HCT116 (cell line): ENCODE data around the gene ATP8A2. TPM values are rescaled to one million over a fixed set of nuclear protein-coding genes. Genes with fewer than 3 reads are reported as not detected.

Source experiments
- ATAC-seq: fragments of 200-7000 bp; cut with Tn5 transposase; 2 replicates; pipeline ENCODE4 v1.9.1; 2020; ENCODE audit warnings: mild to moderate bottlenecking, moderate library complexity
- BruUV-seq: library from RNA; stranded (reverse); fragments of 400-500 nt; replicated peaks from 2 replicates; lab custom pipeline; 2021; lab: Mats Ljungman, UMichigan
- CTCF ChIA-PET: fragments of 300-600 bp; sonication (Branson Sonifier 250); formaldehyde crosslinking; loops from one replicate; lab custom pipeline; 2021; ENCODE audit warnings: antibody characterized with exemption; lab: Charles Lee
- POLR2A ChIA-PET: fragments of 300-600, 350-600 bp; sonication (Branson Sonifier 250); formaldehyde crosslinking; loops from one replicate; lab custom pipeline; 2021; ENCODE audit warnings: antibody characterized with exemption; lab: Charles Lee
- RAD21 ChIA-PET, 2 experiments: fragments of 300-600 bp; sonication (Branson Sonifier 250); formaldehyde crosslinking; loops; one replicate each; lab custom pipeline; 2023; ENCODE audit warnings: low total read pairs in 2 of 2; ENCODE audit not compliant: uncharacterized antibody in 2 of 2, unreplicated experiment in 2 of 2, low non-redundant PET in 1 of 2; lab: Charles Lee
- DNase-seq: peaks from one replicate; pipeline ENCODE4 v3.0.0-alpha.2; 2010; ENCODE audit warnings: low read depth, low spot score
- H2AFZ ChIP-seq: fragments of 200-600 bp; shearing (Covaris generic), sonication (generic); 2 replicates; pipeline ENCODE4 v1.6.1; 2017; ENCODE audit warnings: low read depth, mixed run types, mixed read lengths, antibody characterized with exemption, low read length; ENCODE audit not compliant: poor library complexity, severe bottlenecking
- H3K27ac ChIP-seq: 2 replicates; pipeline ENCODE4 v1.5.1; 2012; ENCODE audit warnings: low read depth, low read length
- H3K27me3 ChIP-seq: fragments of 200-600 bp; sonication (generic); 2 replicates; pipeline ENCODE4 v1.6.1; 2016; ENCODE audit warnings: mixed run types, low read length, mixed read lengths; ENCODE audit not compliant: insufficient read depth
- H3K36me3 ChIP-seq, 2 experiments: fragments of 200-500 bp in 1 of 2; fragments of 200-600 bp in 1 of 2; sonication (Bioruptor generic) in 1 of 2; sonication (generic) in 1 of 2; 2 replicates each; pipeline versions ENCODE4 v1.5.1 to v1.6.1; 2014 to 2016; ENCODE audit warnings: low read length in 2 of 2, inconsistent platforms in 1 of 2, mixed read lengths in 1 of 2, mixed run types in 1 of 2; ENCODE audit not compliant: insufficient read depth in 2 of 2, control insufficient read depth in 1 of 2
- H3K4me1 ChIP-seq, 2 experiments: fragments of 200-600 bp in 1 of 2; sonication (generic) in 1 of 2; 2 replicates each; pipeline versions ENCODE4 v1.5.1 to v1.6.1; 2012 to 2017; ENCODE audit warnings: low read length in 2 of 2, inconsistent platforms in 1 of 2, mild to moderate bottlenecking in 1 of 2, mixed read lengths in 1 of 2, mixed run types in 1 of 2, moderate library complexity in 1 of 2; ENCODE audit not compliant: insufficient read depth in 2 of 2, control insufficient read depth in 1 of 2
- H3K4me2 ChIP-seq: fragments of 200-600 bp; sonication (generic); 2 replicates; pipeline ENCODE4 v1.6.1; 2017; ENCODE audit warnings: mixed run types, low read length, mixed read lengths
- H3K4me3 ChIP-seq, 2 experiments: fragments of 200-600 bp in 1 of 2; sonication (generic) in 1 of 2; replicated peaks in 1 of 2; 2 replicates each; pipeline ENCODE4 v1.5.1; 2011 to 2016; ENCODE audit warnings: low read length in 2 of 2, control low read depth in 1 of 2, low read depth in 1 of 2, mild to moderate bottlenecking in 1 of 2, mixed read lengths in 1 of 2, mixed run types in 1 of 2
- H3K79me2 ChIP-seq: fragments of 200-600 bp; sonication (generic); 2 replicates; pipeline ENCODE4 v1.6.1; 2017; ENCODE audit warnings: mild to moderate bottlenecking, mixed run types, low read length, moderate library complexity, mixed read lengths; ENCODE audit not compliant: insufficient read depth
- H3K9ac ChIP-seq: fragments of 200-600 bp; sonication (generic); 2 replicates; pipeline ENCODE4 v1.6.1; 2016; ENCODE audit warnings: low read length, mixed read lengths
- H3K9me2 ChIP-seq: fragments of 200-600 bp; sonication (generic), shearing (Covaris generic); 2 replicates; pipeline ENCODE4 v1.6.1; 2017; ENCODE audit warnings: mixed run types, mild to moderate bottlenecking, moderate library complexity; ENCODE audit not compliant: insufficient read depth
- H3K9me3 ChIP-seq, 2 experiments: fragments of 200-500 bp in 1 of 2; fragments of 200-600 bp in 1 of 2; sonication (Bioruptor generic) in 1 of 2; sonication (generic) in 1 of 2; 2 replicates each; pipeline ENCODE4 v1.6.1; 2014 to 2017; ENCODE audit warnings: low read length in 2 of 2, mixed read lengths in 2 of 2, inconsistent platforms in 1 of 2, low read depth in 1 of 2, mild to moderate bottlenecking in 1 of 2, mixed run types in 1 of 2, moderate library complexity in 1 of 2; ENCODE audit not compliant: control insufficient read depth in 1 of 2, insufficient read depth in 1 of 2
- H4K20me1 ChIP-seq: fragments of 200-600 bp; sonication (generic), shearing (Covaris generic); 2 replicates; pipeline ENCODE4 v1.6.1; 2017; ENCODE audit warnings: mixed run types, mild to moderate bottlenecking, moderate library complexity; ENCODE audit not compliant: insufficient read depth
- CBX3 ChIP-seq: IDR thresholded peaks from 2 replicates; pipeline ENCODE4 v1.6.1; 2012; ENCODE audit warnings: low read depth
- CEBPB ChIP-seq: IDR thresholded peaks from 2 replicates; pipeline ENCODE4 v1.6.1; 2012; ENCODE audit warnings: low read depth
- CTCF ChIP-seq, 3 experiments: fragments of 200-600 bp in 1 of 3; sonication (generic) in 1 of 3; IDR thresholded peaks in 2 of 3; conservative IDR thresholded peaks in 1 of 3; 2 replicates each; pipeline ENCODE4 v1.5.1; 2012 to 2017; ENCODE audit warnings: low read depth in 2 of 3, low read length in 2 of 3, antibody characterized with exemption in 1 of 3, borderline replicate concordance in 1 of 3, control low read depth in 1 of 3, mild to moderate bottlenecking in 1 of 3, mixed read lengths in 1 of 3, mixed run types in 1 of 3, moderate library complexity in 1 of 3; ENCODE audit not compliant: insufficient read depth in 1 of 3
- EZH2 ChIP-seq: fragments of 200-600 bp; sonication (generic); IDR thresholded peaks from 2 replicates; pipeline ENCODE4 v1.6.1; 2017; ENCODE audit warnings: antibody characterized with exemption, mixed run types
- EZH2phosphoT487 ChIP-seq: fragments of 200-600 bp; IDR thresholded peaks from 2 replicates; pipeline ENCODE4 v1.6.1; 2018; ENCODE audit warnings: antibody characterized with exemption, borderline replicate concordance
- FOSL1 ChIP-seq: IDR thresholded peaks from 2 replicates; pipeline ENCODE4 v1.6.1; 2012; ENCODE audit warnings: low read depth
- JUND ChIP-seq: IDR thresholded peaks from 2 replicates; pipeline ENCODE4 v1.6.1; 2012
- MAX ChIP-seq: IDR thresholded peaks from 2 replicates; pipeline ENCODE4 v1.6.1; 2012
- POLR2AphosphoS5 ChIP-seq: IDR thresholded peaks from 2 replicates; pipeline ENCODE4 v1.6.1; 2011; ENCODE audit warnings: mild to moderate bottlenecking, low read depth, low read length, moderate library complexity
- RAD21 ChIP-seq: IDR thresholded peaks from 2 replicates; pipeline ENCODE4 v1.6.1; 2012; ENCODE audit warnings: low read depth, mild to moderate bottlenecking
- SP1 ChIP-seq: IDR thresholded peaks from 2 replicates; pipeline ENCODE4 v1.6.1; 2012; ENCODE audit warnings: low read depth
- SRF ChIP-seq: IDR thresholded peaks from 2 replicates; pipeline ENCODE4 v1.6.1; 2012; ENCODE audit warnings: low read depth
- TCF7L2 ChIP-seq: IDR thresholded peaks from 2 replicates; pipeline ENCODE4 v1.7.0; 2011; ENCODE audit warnings: borderline replicate concordance, inconsistent platforms; ENCODE audit not compliant: insufficient read depth, insufficient read length; ENCODE audit errors: extremely low read depth
- YY1 ChIP-seq: IDR thresholded peaks from 2 replicates; pipeline ENCODE4 v1.6.1; 2011; ENCODE audit warnings: low read length, low read depth, moderate library complexity, mild to moderate bottlenecking; ENCODE audit not compliant: insufficient replicate concordance; ENCODE audit errors: extremely low read depth
- ZFX ChIP-seq: fragments of 450-650 bp; IDR thresholded peaks from 2 replicates; pipeline ENCODE4 v1.6.1; 2017
- ZNF274 ChIP-seq: fragments of 200-500 bp; sonication (Bioruptor generic); IDR thresholded peaks from 2 replicates; pipeline ENCODE4 v1.6.1; 2014; ENCODE audit warnings: mild to moderate bottlenecking, low read depth, low read length, inconsistent platforms
- intact Hi-C: fragments of 100-400 bp; cut with micrococcal nuclease; formaldehyde crosslinking; loops from 2 replicates; pipeline ENCODE4 v1.10.0; 2022
- total RNA-seq: library from RNA; stranded (reverse); gene quantifications from one replicate; pipeline ENCODE4 v1.2.1, GENCODE V29; 2021; ENCODE audit not compliant: unreplicated experiment

ATP8A2 gene
- total RNA-seq, 1 experiment from 2014 or later = not detected

- Histone ChIP-seq H3K36me3 (no peaks in the 10 kb centered on the region), H3K79me2 (no peaks in the 10 kb centered on the region), H3K9ac (no peak overlapping the region), H3K27ac (no peak overlapping the region), H3K9me3 (no peaks in the 10 kb centered on the region), H2AFZ (no peak overlapping the region), H3K27me3 (peaks cover 23% of the 10 kb centered on the region), H3K4me3 (no peak overlapping the region), H4K20me1 (no peaks in the 10 kb centered on the region), H3K4me2 (no peak overlapping the region), H3K4me1 (no peaks in the 10 kb centered on the region), H3K9me2 (no peaks in the 10 kb centered on the region)
- CTCF ChIA-PET = no interaction called here
- ATAC-seq (no peak), DNase-seq (no peak)
- TF ChIP-seq YY1 (no peak), TCF7L2 (no peak)
- RAD21 ChIA-PET = no interaction called here
- no TSS peak for BruUV-seq
- POLR2A ChIA-PET = no interaction called here
- intact Hi-C loops = no loop called here
Observed at GRCh38 chr13:25807562-25807961, 435.8 kb downstream of the ATP8A2 start.

GRCh38 chr13:25811506-25811905 is 439.7 kb downstream of the ATP8A2 start:
- ChIA-PET POLR2A (no interaction called here), CTCF (no interaction called here), RAD21 (no interaction called here)
- DNase-seq = no peak
- H3K27ac ChIP-seq = no peak overlapping the region
- intact Hi-C loops = no loop called here
- no peak for ATAC-seq
- no peaks in the 10 kb centered on the region for H3K4me1 ChIP-seq
- no peaks in the 10 kb centered on the region for H3K36me3 ChIP-seq
- no peak for TF ChIP-seq ZNF274
- no peak for TF ChIP-seq POLR2AphosphoS5
- no peak for TF ChIP-seq JUND
- no peak for TF ChIP-seq EZH2phosphoT487
- TF ChIP-seq SP1 = no peak
- no peak for TF ChIP-seq CBX3
- no peak for TF ChIP-seq ZFX
- TF ChIP-seq RAD21 = no peak
- TF ChIP-seq SRF = no peak
- no peak for TF ChIP-seq TCF7L2
- no peak for TF ChIP-seq FOSL1
- TF ChIP-seq MAX = no peak
- no peak for TF ChIP-seq CTCF (IDR thresholded peaks at IDR 0.05 in 2 of 3, conservative IDR thresholded peaks at IDR 0.05 in 1 of 3; ENCODE audit: borderline replicate concordance in 1 of 3, insufficient read depth in 1 of 3, low read depth in 2 of 3, low read length in 2 of 3)
- no peak for TF ChIP-seq CEBPB
- TF ChIP-seq EZH2 = no peak
- H4K20me1 ChIP-seq = no peaks in the 10 kb centered on the region
- no peaks in the 10 kb centered on the region for H3K9me2 ChIP-seq
- no TSS peak for BruUV-seq
- peaks cover 7% of the 10 kb centered on the region; the same call in 1 of the 2 replicates for H3K27me3 ChIP-seq
- no peak overlapping the region for H3K4me3 ChIP-seq
- H3K4me2 ChIP-seq = no peak overlapping the region
- no peak overlapping the region for H3K9ac ChIP-seq
- no peak overlapping the region for H2AFZ ChIP-seq
- no peaks in the 10 kb centered on the region for H3K79me2 ChIP-seq
- no peaks in the 10 kb centered on the region for H3K9me3 ChIP-seq
